OCI-LY7 (cell line): ENCODE measurements around the gene EYS.

Experiments used
- EZH2phosphoT487 ChIP-seq: fragments of 200-600 bp; sonication (generic); IDR thresholded peaks from 2 replicates; pipeline ENCODE4 v1.6.1; 2018; ENCODE audit warnings: low read depth, borderline replicate concordance, mild to moderate bottlenecking, mixed run types, antibody characterized with exemption, low read length, moderate library complexity, mixed read lengths
- TF ChIP-seq, protein P1 (sequence below): fragments of 200-600 bp; sonication (generic); conservative IDR thresholded peaks from 2 replicates; pipeline ENCODE4 v1.5.1; 2014; ENCODE audit warnings: mild to moderate bottlenecking, antibody characterized with exemption, low read length, moderate library complexity, mixed read lengths

GRCh38 chr6:63872233-63872632, 1834.8 kb downstream of the EYS start:
- TF ChIP-seq, protein P1, sequence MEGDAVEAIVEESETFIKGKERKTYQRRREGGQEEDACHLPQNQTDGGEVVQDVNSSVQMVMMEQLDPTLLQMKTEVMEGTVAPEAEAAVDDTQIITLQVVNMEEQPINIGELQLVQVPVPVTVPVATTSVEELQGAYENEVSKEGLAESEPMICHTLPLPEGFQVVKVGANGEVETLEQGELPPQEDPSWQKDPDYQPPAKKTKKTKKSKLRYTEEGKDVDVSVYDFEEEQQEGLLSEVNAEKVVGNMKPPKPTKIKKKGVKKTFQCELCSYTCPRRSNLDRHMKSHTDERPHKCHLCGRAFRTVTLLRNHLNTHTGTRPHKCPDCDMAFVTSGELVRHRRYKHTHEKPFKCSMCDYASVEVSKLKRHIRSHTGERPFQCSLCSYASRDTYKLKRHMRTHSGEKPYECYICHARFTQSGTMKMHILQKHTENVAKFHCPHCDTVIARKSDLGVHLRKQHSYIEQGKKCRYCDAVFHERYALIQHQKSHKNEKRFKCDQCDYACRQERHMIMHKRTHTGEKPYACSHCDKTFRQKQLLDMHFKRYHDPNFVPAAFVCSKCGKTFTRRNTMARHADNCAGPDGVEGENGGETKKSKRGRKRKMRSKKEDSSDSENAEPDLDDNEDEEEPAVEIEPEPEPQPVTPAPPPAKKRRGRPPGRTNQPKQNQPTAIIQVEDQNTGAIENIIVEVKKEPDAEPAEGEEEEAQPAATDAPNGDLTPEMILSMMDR, result no peak
- no peak for TF ChIP-seq EZH2phosphoT487
